SK-N-MC (cell line): ENCODE measurements around the gene FCHSD2.
A peak's percentile ranks its signal among the peaks of the same experiment; 100 is the strongest.
"Not testable (repeated sequence)": the region's sequence is repeated elsewhere in the genome, so short reads cannot be mapped to it uniquely, and the experiment has no call there.

Source experiments
- DNase-seq: peaks from one replicate; pipeline ENCODE4 v3.0.0-alpha.2; 2011; ENCODE audit warnings: low read depth, low spot score
- H3K27ac ChIP-seq: fragments of 200-600 bp; sonication (generic); 2 replicates; pipeline ENCODE4 v1.5.1; 2016; ENCODE audit warnings: mixed run types
- H3K36me3 ChIP-seq: fragments of 200-600 bp; sonication (generic); 2 replicates; pipeline ENCODE4 v1.6.1; 2017; ENCODE audit warnings: antibody characterized with exemption, low read length, mixed read lengths; ENCODE audit not compliant: insufficient read depth
- H3K4me3 ChIP-seq: fragments of 200-600 bp; sonication (generic); 2 replicates; pipeline ENCODE4 v1.5.1; 2016
- H3K9ac ChIP-seq: fragments of 200-600 bp; sonication (generic); 2 replicates; pipeline ENCODE4 v1.8.0; 2017; ENCODE audit warnings: mixed run types, mixed read lengths; ENCODE audit not compliant: insufficient read length
- H3K9me3 ChIP-seq: fragments of 200-600 bp; sonication (generic); 2 replicates; pipeline ENCODE4 v1.6.1; 2017; ENCODE audit warnings: low read depth, mild to moderate bottlenecking, antibody characterized with exemption, low read length, moderate library complexity, mixed read lengths
- EZH2 ChIP-seq: fragments of 200-600 bp; sonication (generic); IDR thresholded peaks from one replicate; pipeline ENCODE4 v1.6.1; 2017; ENCODE audit warnings: antibody characterized with exemption
- FOXP2 ChIP-seq: optimal IDR thresholded peaks from 2 replicates; pipeline ENCODE3; 2011; ENCODE audit warnings: mild to moderate bottlenecking, moderate library complexity; ENCODE audit not compliant: insufficient read depth; ENCODE audit errors: extremely low read length, control extremely low read depth
- POLR2AphosphoS5 ChIP-seq: IDR thresholded peaks from 2 replicates; pipeline ENCODE4 v1.6.1; 2012; ENCODE audit warnings: mild to moderate bottlenecking, low read depth, low read length, borderline replicate concordance

FCHSD2 gene

GRCh38 chr11:72805216-72805615, 336.9 kb downstream of the FCHSD2 start:
- DNase-seq, result no peak
- no peak overlapping the region for H3K9ac ChIP-seq
- H3K9me3 ChIP-seq, result no peaks in the 10 kb centered on the region
- no peak overlapping the region for H3K27ac ChIP-seq
- H3K36me3 ChIP-seq, result no peaks in the 10 kb centered on the region
- TF ChIP-seq FOXP2 (no peak), EZH2 (no peak), POLR2AphosphoS5 (no peak)
- no peak overlapping the region for H3K4me3 ChIP-seq

GRCh38 chr11:72802822-72803221, 339.3 kb downstream of the FCHSD2 start:
- Histone ChIP-seq H3K9me3 (no peaks in the 10 kb centered on the region), H3K36me3 (no peaks in the 10 kb centered on the region), H3K4me3 (no peak overlapping the region), H3K9ac (no peak overlapping the region), H3K27ac (no peak overlapping the region)
- no peak for TF ChIP-seq FOXP2
- no peak for TF ChIP-seq EZH2
- no peak for TF ChIP-seq POLR2AphosphoS5
- DNase-seq, result no peak

DNA sequence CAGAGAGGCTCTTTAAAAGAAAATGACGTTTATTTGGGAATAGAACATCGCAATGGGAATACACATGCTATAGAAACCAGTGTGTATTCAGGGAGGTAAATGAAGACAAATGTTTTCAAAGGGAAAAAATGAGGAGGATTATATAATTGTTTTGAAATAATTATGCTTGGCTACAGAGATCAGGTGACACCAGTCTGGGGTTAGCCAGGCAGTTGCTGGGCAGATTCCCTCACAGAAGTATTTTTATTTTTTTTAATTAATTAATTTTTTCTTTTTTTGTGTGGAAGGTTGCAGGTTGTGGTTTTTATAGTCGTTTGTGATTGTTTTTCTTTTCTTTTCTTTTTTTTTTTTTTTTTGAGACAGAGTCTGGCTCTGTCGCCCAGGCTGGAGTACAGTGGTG, 342.7 kb downstream of the FCHSD2 start:
- no peak overlapping the region for H3K9ac ChIP-seq
- no peaks in the 10 kb centered on the region for H3K9me3 ChIP-seq
- no peak overlapping the region for H3K4me3 ChIP-seq
- no peak for DNase-seq
- H3K36me3 ChIP-seq, result no peaks in the 10 kb centered on the region
- no peak overlapping the region for H3K27ac ChIP-seq
- TF ChIP-seq EZH2, result no peak
- no peak for TF ChIP-seq FOXP2
- no peak for TF ChIP-seq POLR2AphosphoS5

GRCh38 chr11:72798361-72798760, 343.8 kb downstream of the FCHSD2 start:
- no peak overlapping the region for H3K9ac ChIP-seq
- H3K4me3 ChIP-seq, result no peak overlapping the region
- no peak for TF ChIP-seq FOXP2
- TF ChIP-seq POLR2AphosphoS5, result no peak
- TF ChIP-seq EZH2, result no peak
- no peaks in the 10 kb centered on the region for H3K9me3 ChIP-seq
- no peak for DNase-seq
- H3K27ac ChIP-seq, result no peak overlapping the region
- no peaks in the 10 kb centered on the region for H3K36me3 ChIP-seq

- H3K9me3 ChIP-seq, result no peaks in the 10 kb centered on the region
- peak within 1 kb of the TSS; percentile 64 for H3K9ac ChIP-seq
- no peak for TF ChIP-seq EZH2
- TF ChIP-seq POLR2AphosphoS5, result peak; percentile 61
- peak; percentile 46 for TF ChIP-seq FOXP2
- peak; percentile 90 for DNase-seq
- H3K36me3 ChIP-seq, result no peaks in the 10 kb centered on the region
- peak within 1 kb of the TSS; percentile 32; the same call in 1 of the 2 replicates for H3K27ac ChIP-seq
- peak within 1 kb of the TSS; percentile 91 for H3K4me3 ChIP-seq
Measured at GRCh38 chr11:72793425-72794367, 348.4 kb downstream of the FCHSD2 start, which contains the start of gene STARD10. Gene STARD10, minus strand, starts transcription at chr11:72794047. Its CDS starts 12,866 bp downstream, at chr11:72781181.

DNA sequence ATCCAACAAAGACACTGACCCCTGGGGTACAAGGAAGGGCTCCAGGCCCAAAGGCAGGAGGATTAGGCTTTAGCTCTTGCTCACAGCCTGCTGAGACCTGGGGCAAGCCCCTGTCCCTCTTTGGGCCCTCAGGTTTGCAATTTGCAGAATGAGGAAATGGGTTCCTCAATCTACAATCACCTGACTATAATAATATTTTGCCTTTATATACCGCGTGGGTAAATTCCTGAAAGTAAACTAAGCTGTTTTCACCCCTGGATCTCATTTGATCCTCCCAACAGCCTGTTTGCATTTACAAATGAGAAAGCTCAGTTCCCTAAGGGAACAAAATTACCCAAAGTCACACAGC, 349.1 kb downstream of the FCHSD2 start:
- no peak for DNase-seq
- no peaks in the 10 kb centered on the region for H3K9me3 ChIP-seq
- no peaks in the 10 kb centered on the region for H3K36me3 ChIP-seq
- peak overlapping the region; percentile 91 for H3K4me3 ChIP-seq
- TF ChIP-seq EZH2 (no peak), FOXP2 (no peak), POLR2AphosphoS5 (no peak)
- H3K9ac ChIP-seq, result peak overlapping the region; percentile 51
- no peak overlapping the region for H3K27ac ChIP-seq

- Histone ChIP-seq H3K9ac (no peak overlapping the region), H3K27ac (no peak overlapping the region), H3K9me3 (no peaks in the 10 kb centered on the region)
Measured at GRCh38 chr11:72792437-72793021, 349.6 kb downstream of the FCHSD2 start.

GRCh38 chr11:72791228-72791627, 350.9 kb downstream of the FCHSD2 start:
- not testable (repeated sequence) for H3K4me3 ChIP-seq, DNase-seq, H3K27ac ChIP-seq, H3K36me3 ChIP-seq, H3K9me3 ChIP-seq, H3K9ac ChIP-seq

More at GRCh38 chr11:72792437-72793021, 349.6 kb downstream of the FCHSD2 start:
- TF ChIP-seq EZH2 (no peak), POLR2AphosphoS5 (no peak), FOXP2 (no peak)
- H3K36me3 ChIP-seq, result no peaks in the 10 kb centered on the region
- DNase-seq, result no peak
- H3K4me3 ChIP-seq, result no peak overlapping the region
